Panc1 (cell line): ENCODE data around the gene LRRC66. TPM values are rescaled to one million over a fixed set of nuclear protein-coding genes. Genes with fewer than 3 reads are reported as not detected.

Experiments
- ATAC-seq: fragments of 200-7000 bp; cut with Tn5 transposase; 2 replicates; pipeline ENCODE4 v1.9.1; 2020; ENCODE audit warnings: mild to moderate bottlenecking, moderate library complexity
- BruUV-seq: library from RNA; stranded (reverse); fragments of 400-500 nt; replicated peaks from 2 replicates; lab custom pipeline; 2021; lab: Mats Ljungman, UMichigan
- CTCF ChIA-PET: fragments of 300-600 bp; sonication (Branson Sonifier 250); formaldehyde crosslinking; loops from one replicate; lab custom pipeline; 2022; ENCODE audit warnings: antibody characterized with exemption; lab: Charles Lee
- POLR2A ChIA-PET: fragments of 300-600 bp; sonication (Branson Sonifier 250); formaldehyde crosslinking; loops from one replicate; lab custom pipeline; 2022; ENCODE audit warnings: antibody characterized with exemption; lab: Charles Lee
- DNase-seq: peaks from one replicate; pipeline ENCODE4 v3.0.0-alpha.2; 2010; ENCODE audit warnings: low read depth, low spot score
- H3K27ac ChIP-seq: 2 replicates; pipeline ENCODE4 v1.5.1; 2011; ENCODE audit warnings: mild to moderate bottlenecking, low read length, inconsistent platforms
- H3K27me3 ChIP-seq: fragments of 200-500 bp; sonication (Bioruptor generic); 2 replicates; pipeline ENCODE4 v1.6.0; 2014; ENCODE audit warnings: low read length, inconsistent platforms; ENCODE audit not compliant: control insufficient read depth, insufficient read depth
- H3K36me3 ChIP-seq: fragments of 200-500 bp; sonication (Bioruptor generic); 2 replicates; pipeline ENCODE4 v1.5.1; 2014; ENCODE audit warnings: inconsistent platforms, mild to moderate bottlenecking, low read length, moderate library complexity; ENCODE audit not compliant: control insufficient read depth, insufficient read depth
- H3K4me1 ChIP-seq: 2 replicates; pipeline ENCODE4 v1.5.1; 2011; ENCODE audit warnings: inconsistent platforms, mild to moderate bottlenecking, low read length, moderate library complexity; ENCODE audit not compliant: control insufficient read depth, insufficient read depth
- H3K4me3 ChIP-seq, 2 experiments: 2 replicates each; pipeline ENCODE4 v1.5.1; 2011 to 2012; ENCODE audit warnings: low read depth in 2 of 2, low read length in 2 of 2, mild to moderate bottlenecking in 2 of 2, inconsistent platforms in 1 of 2, moderate library complexity in 1 of 2
- H3K9me3 ChIP-seq: fragments of 200-500 bp; sonication (Bioruptor generic); 2 replicates; pipeline ENCODE4 v1.5.1; 2014; ENCODE audit warnings: low read depth, mild to moderate bottlenecking, inconsistent platforms, low read length, moderate library complexity; ENCODE audit not compliant: control insufficient read depth, insufficient read depth
- CTCF ChIP-seq: fragments of 450-650 bp; IDR thresholded peaks from 2 replicates; pipeline ENCODE4 v1.5.1; 2017; ENCODE audit warnings: mild to moderate bottlenecking
- POLR2AphosphoS5 ChIP-seq: IDR thresholded peaks from 2 replicates; pipeline ENCODE4 v1.6.1; 2012; ENCODE audit warnings: mild to moderate bottlenecking, low read depth, low read length, moderate library complexity
- REST ChIP-seq, 2 experiments: IDR thresholded peaks; 2 replicates each; pipeline ENCODE4 v1.6.1; 2011 to 2012; ENCODE audit warnings: low read depth in 2 of 2, control low read depth in 1 of 2, low read length in 1 of 2, mild to moderate bottlenecking in 1 of 2, moderate library complexity in 1 of 2; ENCODE audit not compliant: insufficient read depth in 1 of 2
- SIN3A ChIP-seq: IDR thresholded peaks from 2 replicates; pipeline ENCODE4 v1.6.1; 2012; ENCODE audit warnings: low read depth, mild to moderate bottlenecking, low read length, moderate library complexity, borderline replicate concordance; ENCODE audit not compliant: insufficient read depth
- TCF7L2 ChIP-seq: IDR thresholded peaks from 2 replicates; pipeline ENCODE4 v1.6.1; 2011; ENCODE audit warnings: mild to moderate bottlenecking, low read depth, low read length, inconsistent platforms
- in situ Hi-C: cut with HindIII; loops from 2 replicates; pipeline ENCODE4 v1.10.0; 2016; ENCODE audit warnings: low sequenced_read_pairs, low pct_unique_long_range_greater_than_20kb
- intact Hi-C: fragments of 100-400 bp; cut with micrococcal nuclease; formaldehyde crosslinking; loops from one replicate; pipeline ENCODE4 v1.10.0; 2022; ENCODE audit not compliant: unreplicated experiment
- total RNA-seq: library from RNA; stranded (reverse); gene quantifications from one replicate; pipeline ENCODE4 v1.2.1, GENCODE V29; 2021; ENCODE audit not compliant: unreplicated experiment

LRRC66 gene
- total RNA-seq, 1 experiment from 2014 or later: 0.08 TPM

GRCh38 chr4:52059372-52059771 lies 39.2 kb upstream of the LRRC66 start:
- H3K4me1 ChIP-seq: no peaks in the 10 kb centered on the region
- no peak for TF ChIP-seq TCF7L2
- TF ChIP-seq POLR2AphosphoS5: no peak
- TF ChIP-seq CTCF: no peak
- TF ChIP-seq SIN3A: no peak
- TF ChIP-seq REST (IDR thresholded peaks at IDR 0.05; ENCODE audit: insufficient read depth in 1 of 2, low read depth in 2 of 2, low read length in 1 of 2): no peak
- no peaks in the 10 kb centered on the region for H3K9me3 ChIP-seq
- H3K36me3 ChIP-seq: no peaks in the 10 kb centered on the region
- H3K27me3 ChIP-seq: no peaks in the 10 kb centered on the region; the same call in 1 of the 2 replicates
- ATAC-seq: no peak
- H3K27ac ChIP-seq: no peak overlapping the region
- no TSS peak for BruUV-seq
- CTCF ChIA-PET: no interaction called here
- POLR2A ChIA-PET: no interaction called here
- in situ Hi-C loops: no loop called here
- no peak overlapping the region for H3K4me3 ChIP-seq
- no peak for DNase-seq
- intact Hi-C loops: no loop called here

GRCh38 chr4:52058275-52058674 lies 38.1 kb upstream of the LRRC66 start:
- TF ChIP-seq POLR2AphosphoS5 (no peak), REST (IDR thresholded peaks at IDR 0.05; ENCODE audit: insufficient read depth in 1 of 2, low read depth in 2 of 2, low read length in 1 of 2) (no peak), SIN3A (no peak), TCF7L2 (no peak), CTCF (no peak)
- in situ Hi-C loops: no loop called here

More at GRCh38 chr4:52058275-52058674, 38.1 kb upstream of the LRRC66 start:
- ChIA-PET POLR2A (no interaction called here), CTCF (no interaction called here)
- no peak overlapping the region for H3K27ac ChIP-seq
- no TSS peak for BruUV-seq
- intact Hi-C loops: no loop called here
- peaks cover 2% of the 10 kb centered on the region for H3K27me3 ChIP-seq
- no peaks in the 10 kb centered on the region for H3K4me1 ChIP-seq
- ATAC-seq (no peak), DNase-seq (no peak)
- no peaks in the 10 kb centered on the region for H3K36me3 ChIP-seq
- no peak overlapping the region for H3K4me3 ChIP-seq
- no peaks in the 10 kb centered on the region for H3K9me3 ChIP-seq
